Transverse colon (tissue), 3 donors: Measurements from ENCODE around the gene GPR68.
"Not testable (repeated sequence)": the region's sequence is repeated elsewhere in the genome, so short reads cannot be mapped to it uniquely, and the experiment has no call there.

Experiments used
- CTCF ChIP-seq, 5 experiments: fragments of 200-600 bp in 3 of 5; fragments of 450-650 bp in 2 of 5; sonication (generic) in 3 of 5; IDR thresholded peaks; 1 replicate in 2 of 5; 2 replicates in 3 of 5; pipeline ENCODE4 v1.5.1; 2016 to 2017; ENCODE audit warnings: antibody characterized with exemption in 5 of 5, inconsistent platforms in 3 of 5, mild to moderate bottlenecking in 2 of 5, moderate library complexity in 1 of 5
- POLR2A ChIP-seq: fragments of 450-650 bp; IDR thresholded peaks from one replicate; pipeline ENCODE4 v1.6.1; 2016; ENCODE audit warnings: antibody characterized with exemption, mild to moderate bottlenecking, moderate library complexity

- not testable (repeated sequence) for TF ChIP-seq CTCF (IDR thresholded peaks at IDR 0.05); POLR2A
Measured at GRCh38 chr14:91245616-91246015, 1.1 kb upstream of the GPR68 start.
